GM23338 (cell line): ENCODE results near the gene DPYSL5.

Source experiments
- CTCF ChIP-seq, 2 experiments: fragments of 200-600 bp in 1 of 2; sonication (generic) in 1 of 2; conservative IDR thresholded peaks; 2 replicates each; pipeline versions ENCODE4 v1.5.1 to v1.6.1; 2016 to 2017; ENCODE audit warnings: antibody characterized with exemption in 2 of 2, low read depth in 2 of 2, mild to moderate bottlenecking in 2 of 2, moderate library complexity in 1 of 2
- REST ChIP-seq: IDR thresholded peaks from one replicate; pipeline ENCODE4 v1.6.1; 2018; ENCODE audit warnings: antibody characterized with exemption; ENCODE audit not compliant: unreplicated experiment

GRCh38 chr2:26957534-26957933 lies 109.6 kb downstream of the DPYSL5 start:
- TF ChIP-seq CTCF (conservative IDR thresholded peaks at IDR 0.05; ENCODE audit: low read depth in 2 of 2) (no peak), REST (no peak)
